ENCODE measurements around the gene BMI1.

The BMI1 gene

DNA sequence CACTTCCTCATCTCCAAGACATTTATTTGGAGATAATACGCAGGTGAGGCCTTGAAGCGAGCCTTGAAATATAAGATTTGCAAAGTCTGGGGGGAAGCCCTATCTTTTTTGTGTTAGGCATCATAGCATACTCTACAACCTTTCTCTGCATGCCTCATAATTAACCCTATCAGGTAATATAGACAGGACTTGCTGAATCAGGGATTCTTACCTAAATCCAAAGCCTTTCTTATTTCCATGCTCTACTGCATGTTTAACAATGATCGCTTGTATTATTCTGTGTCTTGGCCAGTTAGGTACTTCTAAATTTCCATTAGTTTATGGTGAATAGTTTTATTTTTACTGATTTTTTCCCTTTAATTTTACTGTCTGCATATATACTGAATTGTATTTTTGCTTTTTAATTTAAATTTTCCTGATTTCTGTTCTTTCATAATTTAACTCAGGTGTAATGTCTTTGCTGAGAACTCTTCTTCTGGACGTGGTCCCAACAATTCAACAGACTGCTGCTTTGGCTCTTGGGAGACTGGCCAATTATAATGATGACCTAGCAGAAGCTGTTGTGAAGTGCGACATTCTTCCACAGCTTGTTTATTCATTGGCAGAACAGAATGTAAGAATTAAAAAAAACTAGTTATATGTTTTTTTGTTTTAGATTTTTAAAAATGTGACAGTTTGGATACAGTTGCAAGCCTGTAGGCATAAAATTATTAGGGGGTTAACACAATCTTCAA lies 43.7 kb downstream of the BMI1 start:
- no peaks in the 10 kb centered on the region for H3K79me2 ChIP-seq (ENCODE audit: insufficient read depth, low read length)
- H3K9me3 ChIP-seq (ENCODE audit: insufficient read depth, low read length), result no peaks in the 10 kb centered on the region
- H4K20me1 ChIP-seq (ENCODE audit: low read depth, low read length), result no peaks in the 10 kb centered on the region
- H3K4me2 ChIP-seq (ENCODE audit: low read depth, low read length, poor library complexity, severe bottlenecking), result no peak overlapping the region
- H3K4me3 ChIP-seq (ENCODE audit: insufficient read depth, low read length, poor library complexity, severe bottlenecking), result no peak overlapping the region
- no peak for TF ChIP-seq EZH2phosphoT487 (conservative IDR thresholded peaks at IDR 0.05; ENCODE audit: low read length)
- TF ChIP-seq, protein P1, sequence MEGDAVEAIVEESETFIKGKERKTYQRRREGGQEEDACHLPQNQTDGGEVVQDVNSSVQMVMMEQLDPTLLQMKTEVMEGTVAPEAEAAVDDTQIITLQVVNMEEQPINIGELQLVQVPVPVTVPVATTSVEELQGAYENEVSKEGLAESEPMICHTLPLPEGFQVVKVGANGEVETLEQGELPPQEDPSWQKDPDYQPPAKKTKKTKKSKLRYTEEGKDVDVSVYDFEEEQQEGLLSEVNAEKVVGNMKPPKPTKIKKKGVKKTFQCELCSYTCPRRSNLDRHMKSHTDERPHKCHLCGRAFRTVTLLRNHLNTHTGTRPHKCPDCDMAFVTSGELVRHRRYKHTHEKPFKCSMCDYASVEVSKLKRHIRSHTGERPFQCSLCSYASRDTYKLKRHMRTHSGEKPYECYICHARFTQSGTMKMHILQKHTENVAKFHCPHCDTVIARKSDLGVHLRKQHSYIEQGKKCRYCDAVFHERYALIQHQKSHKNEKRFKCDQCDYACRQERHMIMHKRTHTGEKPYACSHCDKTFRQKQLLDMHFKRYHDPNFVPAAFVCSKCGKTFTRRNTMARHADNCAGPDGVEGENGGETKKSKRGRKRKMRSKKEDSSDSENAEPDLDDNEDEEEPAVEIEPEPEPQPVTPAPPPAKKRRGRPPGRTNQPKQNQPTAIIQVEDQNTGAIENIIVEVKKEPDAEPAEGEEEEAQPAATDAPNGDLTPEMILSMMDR (IDR thresholded peaks at IDR 0.05; ENCODE audit: insufficient read depth, low read length, poor library complexity, severe bottlenecking), result no peak
- H2AFZ ChIP-seq (ENCODE audit: low read depth, low read length, severe bottlenecking), result no peak overlapping the region
- H3K36me3 ChIP-seq (ENCODE audit: low read length), result no peaks in the 10 kb centered on the region
- H3F3A ChIP-seq (ENCODE audit: insufficient read depth), result no peaks in the 10 kb centered on the region
- H3K27me3 ChIP-seq (ENCODE audit: low read length), result no peaks in the 10 kb centered on the region
- no peak overlapping the region for H3K27ac ChIP-seq (ENCODE audit: low read depth, low read length)
- no peak overlapping the region for H3K9ac ChIP-seq (ENCODE audit: low read length)
- no peaks in the 10 kb centered on the region for H3K9me2 ChIP-seq (replicated peaks; ENCODE audit: insufficient read depth, low read length)

DNA sequence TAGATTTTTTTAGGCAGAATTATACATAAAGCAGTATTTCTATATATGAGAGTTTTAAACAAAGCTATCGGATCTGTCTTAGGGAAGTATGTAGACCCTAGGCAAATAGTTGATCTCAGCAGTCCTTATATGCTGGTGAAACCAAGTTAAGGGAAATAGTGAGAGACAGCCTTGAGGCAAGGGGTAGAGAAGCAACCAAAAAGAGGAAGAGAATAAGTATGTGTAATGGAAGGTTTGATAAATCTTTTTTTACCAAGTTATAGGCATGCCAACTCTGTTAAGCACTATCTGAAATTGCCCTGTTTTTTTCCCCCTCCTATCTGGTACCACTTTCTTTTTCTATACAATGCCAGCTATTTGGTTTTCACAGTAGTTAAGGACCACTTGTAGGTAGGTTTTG lies 44.3 kb downstream of the BMI1 start:
- Histone ChIP-seq H3K79me2 (ENCODE audit: insufficient read depth, low read length) (no peaks in the 10 kb centered on the region), H3K9me2 (replicated peaks; ENCODE audit: insufficient read depth, low read length) (no peaks in the 10 kb centered on the region), H3F3A (ENCODE audit: insufficient read depth) (no peaks in the 10 kb centered on the region), H4K20me1 (ENCODE audit: low read depth, low read length) (no peaks in the 10 kb centered on the region), H3K9ac (ENCODE audit: low read length) (no peak overlapping the region), H2AFZ (ENCODE audit: low read depth, low read length, severe bottlenecking) (no peak overlapping the region), H3K27me3 (ENCODE audit: low read length) (no peaks in the 10 kb centered on the region), H3K4me3 (ENCODE audit: insufficient read depth, low read length, poor library complexity, severe bottlenecking) (no peak overlapping the region), H3K4me2 (ENCODE audit: low read depth, low read length, poor library complexity, severe bottlenecking) (no peak overlapping the region), H3K36me3 (ENCODE audit: low read length) (no peaks in the 10 kb centered on the region), H3K27ac (ENCODE audit: low read depth, low read length) (no peak overlapping the region), H3K9me3 (ENCODE audit: insufficient read depth, low read length) (no peaks in the 10 kb centered on the region)
- TF ChIP-seq, protein P1 (IDR thresholded peaks at IDR 0.05; ENCODE audit: insufficient read depth, low read length, poor library complexity, severe bottlenecking), result no peak
- no peak for TF ChIP-seq EZH2phosphoT487 (conservative IDR thresholded peaks at IDR 0.05; ENCODE audit: low read length)

DNA sequence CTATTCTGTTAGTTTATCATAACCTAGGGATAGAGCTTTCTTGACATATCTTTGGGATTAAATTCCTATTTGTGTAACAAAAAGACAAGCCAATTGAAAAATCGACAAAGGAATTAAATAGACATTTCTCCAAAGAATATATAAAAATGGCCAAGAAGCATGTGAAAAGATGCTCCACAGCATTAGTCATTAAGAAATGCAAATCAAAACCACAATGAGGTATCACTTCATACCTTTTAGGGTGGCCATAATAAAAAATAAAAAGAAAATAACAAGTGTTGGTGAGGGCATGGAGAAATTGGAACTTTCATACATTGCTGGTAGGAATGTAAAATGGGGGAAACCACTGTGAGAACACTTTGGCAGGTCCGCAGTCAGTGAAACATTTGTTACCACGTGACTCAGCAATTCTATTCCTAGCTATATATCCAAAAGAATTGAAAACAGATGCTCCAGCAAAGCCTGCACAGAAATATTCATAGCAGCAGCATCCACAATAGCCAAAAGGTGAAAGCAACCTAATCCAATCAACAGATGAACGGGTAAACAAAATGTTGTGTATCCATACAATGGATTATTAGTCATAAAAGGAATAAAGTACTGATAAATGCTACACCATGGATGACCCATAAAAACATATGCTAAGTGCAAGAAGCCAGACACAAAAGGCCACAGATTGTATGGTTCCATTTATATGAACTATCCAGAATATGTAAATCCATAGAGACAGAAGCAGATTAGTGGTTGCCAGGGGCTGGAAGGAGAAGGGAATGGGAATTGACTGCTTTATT lies 44.9 kb downstream of the BMI1 start:
- no peak overlapping the region for H3K27ac ChIP-seq (ENCODE audit: low read depth, low read length)
- TF ChIP-seq EZH2phosphoT487 (conservative IDR thresholded peaks at IDR 0.05; ENCODE audit: low read length), result no peak
- TF ChIP-seq, protein P1 (IDR thresholded peaks at IDR 0.05; ENCODE audit: insufficient read depth, low read length, poor library complexity, severe bottlenecking), result no peak
- no peaks in the 10 kb centered on the region for H3K79me2 ChIP-seq (ENCODE audit: insufficient read depth, low read length)
- H3K9me2 ChIP-seq (replicated peaks; ENCODE audit: insufficient read depth, low read length), result no peaks in the 10 kb centered on the region
- H4K20me1 ChIP-seq (ENCODE audit: low read depth, low read length), result no peaks in the 10 kb centered on the region
- no peak overlapping the region for H3K4me2 ChIP-seq (ENCODE audit: low read depth, low read length, poor library complexity, severe bottlenecking)
- H3K36me3 ChIP-seq (ENCODE audit: low read length), result no peaks in the 10 kb centered on the region
- H3F3A ChIP-seq (ENCODE audit: insufficient read depth), result no peaks in the 10 kb centered on the region
- H3K9me3 ChIP-seq (ENCODE audit: insufficient read depth, low read length), result no peaks in the 10 kb centered on the region
- H3K27me3 ChIP-seq (ENCODE audit: low read length), result no peaks in the 10 kb centered on the region
- H2AFZ ChIP-seq (ENCODE audit: low read depth, low read length, severe bottlenecking), result no peak overlapping the region
- no peak overlapping the region for H3K4me3 ChIP-seq (ENCODE audit: insufficient read depth, low read length, poor library complexity, severe bottlenecking)
- no peak overlapping the region for H3K9ac ChIP-seq (ENCODE audit: low read length)
